Myocyte (in vitro differentiated cells): ENCODE data around the gene SLC35B4. TPM values are rescaled to one million over a fixed set of nuclear protein-coding genes. Genes with fewer than 3 reads are reported as not detected.

Source experiments
- DNase-seq: peaks from one replicate; pipeline ENCODE4 v3.0.0-alpha.2; 2012; ENCODE audit warnings: low read depth
- polyA plus RNA-seq: library from polyadenylated mRNA; unstranded; fragments of >200 nt; gene quantifications from one replicate; pipeline ENCODE4 v1.2.1, GENCODE V29; 2012; ENCODE audit warnings: missing spikeins
- total RNA-seq: library from RNA; depleted of rRNA; stranded (reverse); fragments of >200 nt; gene quantifications from 2 replicates; pipeline ENCODE4 v1.2.3, GENCODE V29; 2014

SLC35B4 gene, protein sequence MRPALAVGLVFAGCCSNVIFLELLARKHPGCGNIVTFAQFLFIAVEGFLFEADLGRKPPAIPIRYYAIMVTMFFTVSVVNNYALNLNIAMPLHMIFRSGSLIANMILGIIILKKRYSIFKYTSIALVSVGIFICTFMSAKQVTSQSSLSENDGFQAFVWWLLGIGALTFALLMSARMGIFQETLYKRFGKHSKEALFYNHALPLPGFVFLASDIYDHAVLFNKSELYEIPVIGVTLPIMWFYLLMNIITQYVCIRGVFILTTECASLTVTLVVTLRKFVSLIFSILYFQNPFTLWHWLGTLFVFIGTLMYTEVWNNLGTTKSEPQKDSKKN
- 11.6 and 13.5 TPM in 2 replicates for total RNA-seq
- polyA plus RNA-seq, result 11.6 TPM

GRCh38 chr7:134316539-134317344 is at the start of gene SLC35B4:
Gene SLC35B4 (minus strand): TSS chr7:134316930. CDS start chr7:134316751, 179 bp downstream.
- DNase-seq, result peak; percentile 99

- no peak for DNase-seq
Observed at GRCh38 chr7:134366481-134366880, 49.8 kb upstream of the SLC35B4 start.

DNA sequence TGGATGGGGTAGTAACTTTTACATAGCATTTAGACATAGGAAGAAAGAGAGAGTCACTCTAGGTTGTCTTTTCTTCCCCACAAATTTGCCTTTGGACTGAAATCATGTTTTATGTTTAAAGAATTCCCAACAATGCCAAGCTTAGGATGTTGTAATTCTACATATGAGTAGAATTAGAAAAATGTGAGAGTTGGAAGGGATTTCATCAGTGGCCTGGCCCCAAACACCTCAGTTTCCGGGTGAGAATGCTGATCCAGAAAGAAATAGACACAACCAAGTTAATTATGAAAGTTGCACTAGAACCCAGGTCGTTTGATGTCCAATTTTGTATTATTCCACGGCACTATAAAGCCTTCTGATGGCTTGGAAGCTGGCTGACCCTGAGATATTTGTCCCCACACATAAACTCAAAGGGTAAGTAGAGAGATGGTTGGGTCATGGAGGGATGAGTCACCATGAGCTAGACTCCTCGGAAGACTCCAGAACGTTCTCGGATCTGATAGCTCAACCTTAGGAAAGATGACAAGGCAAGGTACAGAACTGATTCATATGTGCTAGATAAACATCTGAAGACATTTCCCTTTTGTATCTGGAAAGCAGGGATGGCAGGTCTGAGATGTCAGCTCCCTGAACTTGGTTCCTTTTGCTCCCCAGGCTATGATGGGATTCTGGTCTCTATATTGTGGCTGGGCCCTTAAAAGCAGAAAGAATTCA is 48.8 kb upstream of the SLC35B4 start:
- DNase-seq, result no peak

DNA sequence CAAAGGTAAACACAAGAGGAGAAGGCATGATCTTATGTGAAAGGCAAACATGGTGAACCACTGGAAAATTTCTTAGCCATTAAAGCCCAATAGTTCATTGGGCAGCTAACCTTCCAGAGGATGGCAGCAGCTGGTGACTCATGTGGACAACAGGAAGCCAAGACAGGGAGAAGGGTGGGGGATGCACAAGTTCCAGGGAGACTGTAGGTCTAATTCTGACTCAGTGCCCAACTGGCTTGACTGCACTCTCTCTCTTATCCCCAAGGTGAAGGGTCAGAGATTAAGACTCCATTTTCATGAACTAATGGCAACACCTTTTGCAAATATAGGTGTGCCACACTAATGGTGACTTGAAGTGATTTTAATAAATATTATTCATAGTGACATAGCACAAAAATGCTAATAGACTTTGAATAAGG is 47.9 kb upstream of the SLC35B4 start:
- peak; percentile 42 for DNase-seq

DNA sequence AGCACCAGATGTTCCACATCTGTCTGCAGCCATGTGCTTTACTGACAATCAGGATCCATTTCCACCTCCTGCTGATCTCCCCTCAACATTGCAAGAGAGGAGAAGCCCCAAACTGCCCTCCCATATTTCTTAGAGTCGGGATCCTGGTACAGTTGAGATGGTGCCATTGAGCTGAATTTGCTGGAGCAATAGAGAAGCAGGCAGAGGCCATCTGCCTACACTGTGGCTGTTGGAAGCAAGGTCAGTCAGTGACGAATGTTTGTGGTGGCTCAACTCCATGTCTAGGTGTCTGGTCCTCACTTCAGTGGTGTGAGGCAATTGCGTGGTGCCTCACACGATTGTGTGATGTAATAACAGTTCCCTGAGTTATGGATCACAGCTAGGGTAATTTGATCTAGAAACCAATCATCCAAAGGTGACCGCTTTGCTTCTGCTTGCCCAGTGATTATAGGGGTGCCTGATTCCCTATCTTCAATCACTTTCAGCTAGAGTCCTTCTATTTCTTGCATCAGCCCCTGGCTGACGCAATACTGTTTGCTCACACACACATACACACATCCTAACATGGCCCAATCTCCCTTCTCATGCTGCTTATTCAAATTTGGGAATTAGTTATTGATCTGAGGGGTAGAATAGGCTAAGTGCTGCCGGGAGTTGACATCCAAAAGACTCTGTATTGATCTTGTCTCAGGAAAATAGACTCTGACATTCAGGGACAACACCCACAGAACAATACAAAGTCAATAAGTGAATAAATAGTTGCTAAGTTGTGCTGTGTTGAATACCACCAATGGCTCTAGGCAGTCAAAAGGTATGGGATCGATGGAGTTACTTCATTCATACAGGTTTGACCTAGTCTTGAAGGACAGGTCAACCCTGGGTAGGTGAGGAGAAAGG is 46.1 kb upstream of the SLC35B4 start:
- no peak for DNase-seq

DNA sequence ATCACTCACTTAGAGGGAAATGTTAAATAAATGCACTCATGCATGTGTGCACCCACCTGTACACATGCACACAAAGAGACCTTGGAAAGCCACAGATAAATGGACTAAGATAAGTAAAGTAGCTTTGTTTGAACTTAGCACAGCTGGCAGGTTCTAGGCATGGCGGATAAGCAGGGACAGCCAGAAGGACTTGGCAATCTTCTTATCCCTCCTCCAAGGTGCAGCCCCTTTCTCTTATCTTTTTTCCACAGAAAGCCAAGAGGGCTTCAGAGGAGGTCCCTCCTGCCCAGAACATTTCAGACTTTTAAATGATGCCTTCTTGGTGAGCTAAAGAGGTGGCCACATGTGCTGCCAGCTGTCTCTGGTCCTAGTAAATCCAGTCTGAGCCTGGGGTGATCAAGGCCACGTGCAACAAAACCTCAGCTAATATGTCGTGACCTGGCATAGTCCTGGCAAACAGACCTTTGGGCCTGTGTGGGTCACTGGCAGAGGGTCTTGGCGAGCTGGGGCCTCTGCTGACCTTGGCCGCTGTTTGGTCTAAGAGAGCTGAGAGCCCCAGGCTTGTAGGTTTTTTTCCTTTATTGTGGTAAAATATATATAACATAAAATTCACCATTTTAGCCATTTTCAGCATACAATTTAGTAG is 43.2 kb upstream of the SLC35B4 start:
- DNase-seq, result no peak

- no peak for DNase-seq
Observed at GRCh38 chr7:134357486-134357885, 40.8 kb upstream of the SLC35B4 start.

- DNase-seq, result no peak
Observed at GRCh38 chr7:134356421-134356936, 39.7 kb upstream of the SLC35B4 start.

DNA sequence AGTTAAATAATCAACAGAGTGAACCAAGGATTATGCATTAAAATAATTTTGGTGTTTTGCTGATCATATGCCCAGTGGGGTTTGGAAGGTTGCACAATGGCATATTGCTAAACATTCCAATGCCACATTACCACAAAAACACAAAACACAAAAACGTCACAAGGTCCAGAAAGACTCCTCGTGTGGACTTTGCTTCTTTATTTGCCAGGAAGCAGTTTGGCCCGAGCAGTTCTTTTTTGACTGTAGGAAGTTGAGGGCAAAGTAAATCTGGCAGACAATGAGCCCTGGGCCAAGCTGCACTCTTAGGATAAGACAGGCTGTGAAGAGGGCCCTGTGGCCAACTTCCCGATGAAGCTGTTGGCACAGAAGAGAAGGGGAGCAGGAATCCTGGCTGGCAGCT is 39.2 kb upstream of the SLC35B4 start:
- DNase-seq, result peak; percentile 39

DNA sequence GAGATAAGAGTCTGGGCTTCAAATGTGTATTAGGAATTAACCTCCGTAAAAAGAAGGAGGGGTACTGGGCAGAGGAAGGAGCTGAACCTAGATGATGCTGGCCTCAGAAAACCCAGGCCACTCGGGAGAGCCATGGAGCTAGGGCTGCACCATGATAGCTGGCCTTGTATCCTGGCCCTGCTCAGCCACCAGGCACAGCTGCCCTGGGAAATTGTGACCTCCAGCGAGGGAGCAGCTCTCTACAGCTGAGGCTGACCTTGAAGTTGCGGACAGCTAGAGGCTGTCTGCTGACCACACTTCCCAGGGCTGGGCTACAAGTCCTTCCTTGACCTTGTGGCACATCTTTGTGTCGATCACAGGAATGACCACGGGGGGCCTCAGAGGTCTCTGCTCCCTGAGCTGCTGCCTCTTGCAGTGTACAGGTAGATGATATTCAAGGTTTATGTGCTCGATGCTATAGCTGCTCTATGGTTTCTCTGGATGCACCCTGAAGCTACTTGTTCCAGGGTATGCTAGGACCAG is 38.3 kb upstream of the SLC35B4 start:
- no peak for DNase-seq

DNA sequence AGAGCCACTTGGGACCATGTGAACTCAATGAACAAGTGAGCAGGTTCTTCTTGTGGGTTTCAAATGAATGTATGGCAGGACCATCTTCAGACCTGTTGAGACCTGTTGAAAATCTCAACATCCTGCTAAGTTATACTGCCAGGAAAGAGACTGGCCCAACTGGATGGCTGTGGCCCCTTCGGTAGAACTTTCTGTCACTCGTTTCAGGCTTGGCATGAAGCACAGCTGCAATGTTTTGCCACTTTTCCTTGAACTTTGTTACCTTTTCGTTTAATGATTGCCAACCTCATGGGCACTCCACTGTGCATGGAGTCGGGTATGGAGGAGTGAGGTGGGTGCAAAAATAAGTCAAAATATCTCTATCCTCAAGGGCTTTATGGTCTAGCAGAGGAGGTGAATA is 36.7 kb upstream of the SLC35B4 start:
- DNase-seq, result no peak

DNA sequence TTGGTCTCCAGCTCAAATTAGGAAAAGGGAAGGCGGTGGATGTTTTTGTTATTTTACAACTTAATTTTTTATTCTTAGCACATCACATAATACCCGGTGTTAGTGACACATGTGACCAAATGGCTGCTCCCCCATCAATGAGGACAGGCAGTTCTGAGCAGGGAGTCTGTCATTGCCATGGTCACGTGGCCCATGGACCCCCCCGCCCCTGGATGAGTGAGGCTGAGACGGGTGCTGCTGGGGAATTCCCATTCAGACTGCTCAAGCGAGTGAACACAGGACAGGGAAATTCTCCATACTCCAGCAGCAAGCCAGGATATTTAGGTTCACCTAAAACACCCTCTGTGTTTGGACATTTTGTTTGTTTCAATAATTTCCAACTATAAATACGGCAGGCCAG is 34.7 kb upstream of the SLC35B4 start:
- DNase-seq, result no peak

- peak; percentile 50 for DNase-seq
Observed at GRCh38 chr7:134350709-134351108, 34.0 kb upstream of the SLC35B4 start.

DNA sequence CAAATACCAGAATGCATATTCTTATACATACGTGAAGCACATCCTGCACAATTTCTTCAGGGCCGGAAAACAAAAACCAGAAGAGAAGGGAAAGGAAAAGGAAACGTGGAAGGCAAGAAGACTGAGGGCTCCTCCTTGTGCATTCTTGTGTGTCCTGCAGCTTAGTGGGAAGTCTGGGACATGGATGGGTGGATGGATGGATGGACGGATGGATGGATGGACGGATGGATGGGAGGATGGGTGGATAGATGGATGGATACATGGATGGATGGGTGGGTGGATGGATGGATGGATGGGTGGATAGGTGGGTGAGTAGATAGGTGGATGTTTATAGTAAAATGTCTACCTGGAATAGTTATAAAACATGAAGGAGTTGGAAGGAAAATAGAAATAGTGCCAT is 30.8 kb upstream of the SLC35B4 start:
- no peak for DNase-seq

- peak; percentile 43 for DNase-seq
Observed at GRCh38 chr7:134343796-134344195, 27.1 kb upstream of the SLC35B4 start.

DNA sequence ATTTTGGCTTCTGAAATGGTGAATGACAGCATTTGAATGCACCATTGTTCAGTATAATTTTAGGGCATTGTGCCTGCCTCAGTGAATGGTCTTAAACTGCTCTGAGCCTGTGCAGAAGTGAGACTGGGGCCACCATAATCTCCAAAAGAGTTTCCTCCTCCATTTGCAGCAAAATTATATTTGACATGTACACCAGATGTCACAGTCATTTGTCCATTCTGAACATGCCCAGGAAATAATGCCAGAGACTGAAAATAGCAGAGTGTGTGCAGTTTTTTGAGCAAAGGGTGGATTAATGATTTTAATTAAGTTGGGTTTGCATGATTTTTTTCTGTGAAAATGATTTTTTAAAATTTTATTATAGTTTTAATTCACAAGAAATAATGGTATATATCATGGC is 26.4 kb upstream of the SLC35B4 start:
- no peak for DNase-seq

GRCh38 chr7:134339475-134339874 is 22.7 kb upstream of the SLC35B4 start:
- DNase-seq, result no peak

- DNase-seq, result no peak
Observed at GRCh38 chr7:134337980-134338379, 21.2 kb upstream of the SLC35B4 start.

- no peak for DNase-seq
Observed at GRCh38 chr7:134334408-134334807, 17.7 kb upstream of the SLC35B4 start.

- DNase-seq, result no peak
Observed at GRCh38 chr7:134333943-134334342, 17.2 kb upstream of the SLC35B4 start.
